GM12874 (cell line): ENCODE measurements around the gene SIN3A.

Experiments
- TF ChIP-seq, protein P1 (sequence below): IDR thresholded peaks from 2 replicates; pipeline ENCODE4 v1.5.1; 2011; ENCODE audit warnings: low read depth, mild to moderate bottlenecking, control low read depth, low read length, moderate library complexity; ENCODE audit not compliant: insufficient read depth

The SIN3A gene

DNA sequence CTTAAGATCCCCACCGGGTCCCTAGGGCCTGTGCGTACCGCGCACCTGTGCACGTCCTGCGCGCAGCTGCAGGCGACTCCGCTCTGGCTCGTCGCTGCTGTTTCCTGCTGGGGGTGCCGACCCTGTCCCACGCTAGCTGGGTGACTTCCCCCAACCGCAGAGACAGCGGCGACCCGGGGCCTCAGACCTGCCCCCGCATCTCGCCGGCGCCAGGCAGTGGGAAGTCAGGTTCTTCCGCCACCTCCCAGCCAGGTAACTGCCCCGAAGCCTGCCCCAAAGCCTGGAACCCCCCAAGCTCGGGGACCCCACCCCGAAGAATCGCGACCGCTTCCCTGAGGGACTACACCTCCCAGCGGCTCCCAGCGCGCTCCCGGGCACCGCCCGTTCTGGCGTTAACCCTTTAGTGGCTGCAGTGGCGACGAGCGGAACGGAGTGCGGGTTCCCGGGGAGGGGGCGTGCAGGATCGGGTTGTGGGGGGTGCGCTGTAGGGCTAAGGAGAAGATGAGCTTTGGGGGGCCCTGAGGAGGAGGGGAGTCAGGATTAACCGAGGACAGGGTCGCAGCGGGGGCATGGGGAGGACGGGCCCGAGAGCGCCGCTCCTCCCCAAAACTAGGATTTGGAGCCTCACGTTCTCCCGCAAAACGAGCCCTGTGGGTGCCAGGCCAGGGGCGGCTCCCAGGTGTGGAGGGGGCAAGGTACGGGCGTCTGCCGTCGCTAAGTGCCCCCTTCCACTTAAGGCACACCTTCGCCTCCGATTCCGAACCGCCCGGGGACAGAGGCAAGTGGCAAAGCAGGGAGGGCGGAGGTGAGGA, 104.1 kb downstream of the SIN3A start:
- TF ChIP-seq, protein P1, sequence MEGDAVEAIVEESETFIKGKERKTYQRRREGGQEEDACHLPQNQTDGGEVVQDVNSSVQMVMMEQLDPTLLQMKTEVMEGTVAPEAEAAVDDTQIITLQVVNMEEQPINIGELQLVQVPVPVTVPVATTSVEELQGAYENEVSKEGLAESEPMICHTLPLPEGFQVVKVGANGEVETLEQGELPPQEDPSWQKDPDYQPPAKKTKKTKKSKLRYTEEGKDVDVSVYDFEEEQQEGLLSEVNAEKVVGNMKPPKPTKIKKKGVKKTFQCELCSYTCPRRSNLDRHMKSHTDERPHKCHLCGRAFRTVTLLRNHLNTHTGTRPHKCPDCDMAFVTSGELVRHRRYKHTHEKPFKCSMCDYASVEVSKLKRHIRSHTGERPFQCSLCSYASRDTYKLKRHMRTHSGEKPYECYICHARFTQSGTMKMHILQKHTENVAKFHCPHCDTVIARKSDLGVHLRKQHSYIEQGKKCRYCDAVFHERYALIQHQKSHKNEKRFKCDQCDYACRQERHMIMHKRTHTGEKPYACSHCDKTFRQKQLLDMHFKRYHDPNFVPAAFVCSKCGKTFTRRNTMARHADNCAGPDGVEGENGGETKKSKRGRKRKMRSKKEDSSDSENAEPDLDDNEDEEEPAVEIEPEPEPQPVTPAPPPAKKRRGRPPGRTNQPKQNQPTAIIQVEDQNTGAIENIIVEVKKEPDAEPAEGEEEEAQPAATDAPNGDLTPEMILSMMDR, result no peak

DNA sequence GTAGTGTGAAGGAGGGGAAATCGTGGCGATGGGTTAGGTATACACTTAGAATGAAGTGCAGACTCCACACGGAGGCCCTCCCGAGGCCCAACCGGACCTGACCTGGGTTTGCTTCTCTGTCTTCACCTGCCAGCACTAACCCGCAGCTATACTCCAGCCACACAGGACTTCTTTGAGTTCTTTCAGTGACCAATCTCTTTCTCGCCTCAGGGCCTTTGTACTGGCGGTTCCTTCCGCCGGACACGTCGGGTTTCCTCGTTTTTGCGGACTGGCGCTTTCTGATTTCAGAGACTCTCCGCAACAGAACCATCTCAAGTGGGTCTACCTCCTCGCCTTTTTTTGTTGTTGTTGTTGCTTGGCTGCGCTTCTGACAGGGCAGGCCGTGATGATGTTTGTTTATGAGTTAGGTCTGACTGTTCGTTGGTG, 104.7 kb downstream of the SIN3A start, which contains the start of gene NEIL1:
TSS of gene NEIL1 (plus strand) at position 244 of the 426 bp plus-strand sequence. CDS start 1,867 bp downstream, outside the sequence.
- TF ChIP-seq, protein P1, result no peak

DNA sequence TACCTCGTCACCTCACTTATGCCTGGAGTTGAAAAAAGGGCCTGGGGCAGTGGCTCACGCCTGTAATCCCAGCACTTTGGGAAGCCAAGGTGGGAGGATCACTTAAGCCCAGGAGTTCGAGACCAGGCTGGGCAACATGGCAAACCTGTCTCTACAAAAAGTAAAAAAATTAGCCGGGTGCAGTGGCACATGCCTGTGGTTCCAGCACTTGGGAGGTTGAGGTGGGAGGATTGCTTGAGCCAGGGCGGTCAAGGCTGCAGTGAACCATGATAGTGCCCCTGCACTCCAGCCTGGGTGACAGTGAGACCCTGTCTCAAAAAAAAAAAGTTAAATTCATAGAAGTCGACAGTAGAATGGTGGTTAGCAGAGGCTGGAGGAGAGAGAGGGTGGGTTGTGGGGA, 109.3 kb downstream of the SIN3A start:
- TF ChIP-seq, protein P1, result no peak

DNA sequence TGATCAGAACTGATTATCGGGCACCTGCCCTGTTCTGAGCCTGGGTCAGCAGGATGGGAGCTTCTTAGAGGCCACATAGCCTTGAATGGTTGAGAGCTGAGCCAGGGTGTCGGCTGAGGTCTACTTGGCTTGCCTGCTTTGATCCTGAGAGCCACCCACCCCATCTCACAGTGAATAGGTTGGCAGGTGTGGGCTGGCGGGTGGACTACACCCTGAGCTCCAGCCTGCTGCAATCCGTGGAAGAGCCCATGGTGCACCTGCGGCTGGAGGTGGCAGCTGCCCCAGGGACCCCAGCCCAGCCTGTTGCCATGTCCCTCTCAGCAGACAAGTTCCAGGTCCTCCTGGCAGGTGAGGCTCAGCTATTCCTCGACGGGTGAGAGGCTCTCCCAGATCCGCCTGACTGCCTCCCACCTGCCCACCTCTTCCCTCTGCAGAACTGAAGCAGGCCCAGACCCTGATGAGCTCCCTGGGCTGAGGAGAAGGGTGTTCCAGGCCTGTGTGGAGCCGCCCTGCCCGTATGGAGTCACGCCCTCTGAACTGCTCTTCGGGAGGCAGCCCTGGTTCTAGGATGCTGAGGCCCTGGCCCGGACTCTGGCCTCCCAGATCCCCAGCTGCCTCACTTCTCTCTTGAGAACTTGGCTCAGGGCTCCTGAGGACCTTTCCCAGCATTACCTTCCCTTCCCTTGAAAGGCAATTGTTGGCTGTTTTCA, 111.8 kb downstream of the SIN3A start:
- TF ChIP-seq, protein P1, result no peak

DNA sequence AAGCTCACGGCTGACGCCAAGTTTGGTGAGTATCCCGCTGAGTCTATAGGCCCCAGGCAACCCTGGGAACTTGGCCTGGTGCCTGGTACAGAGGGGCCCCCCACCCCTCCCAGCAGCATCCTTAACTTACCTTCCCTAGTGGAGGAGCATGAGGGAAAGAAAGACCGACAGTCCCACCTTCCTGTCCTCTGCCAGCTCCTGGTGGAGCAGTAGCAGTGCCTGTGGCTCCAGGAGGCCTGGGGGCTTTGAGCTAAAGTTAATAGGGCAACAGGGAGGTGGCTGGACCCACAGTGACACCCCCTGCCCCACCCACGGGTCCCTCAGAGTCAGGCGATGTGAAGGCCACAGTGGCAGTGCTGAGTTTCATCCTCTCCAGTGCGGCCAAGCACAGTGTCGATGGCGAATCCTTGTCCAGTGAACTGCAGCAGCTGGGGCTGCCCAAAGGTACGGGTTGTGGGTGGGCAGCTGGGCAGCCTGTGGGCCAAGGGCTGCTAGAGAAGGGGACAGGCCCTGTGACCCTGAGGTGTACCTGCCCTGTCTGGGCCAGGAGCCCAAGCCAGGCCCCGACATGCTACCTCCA, 112.7 kb downstream of the SIN3A start:
- TF ChIP-seq, protein P1, result no peak

DNA sequence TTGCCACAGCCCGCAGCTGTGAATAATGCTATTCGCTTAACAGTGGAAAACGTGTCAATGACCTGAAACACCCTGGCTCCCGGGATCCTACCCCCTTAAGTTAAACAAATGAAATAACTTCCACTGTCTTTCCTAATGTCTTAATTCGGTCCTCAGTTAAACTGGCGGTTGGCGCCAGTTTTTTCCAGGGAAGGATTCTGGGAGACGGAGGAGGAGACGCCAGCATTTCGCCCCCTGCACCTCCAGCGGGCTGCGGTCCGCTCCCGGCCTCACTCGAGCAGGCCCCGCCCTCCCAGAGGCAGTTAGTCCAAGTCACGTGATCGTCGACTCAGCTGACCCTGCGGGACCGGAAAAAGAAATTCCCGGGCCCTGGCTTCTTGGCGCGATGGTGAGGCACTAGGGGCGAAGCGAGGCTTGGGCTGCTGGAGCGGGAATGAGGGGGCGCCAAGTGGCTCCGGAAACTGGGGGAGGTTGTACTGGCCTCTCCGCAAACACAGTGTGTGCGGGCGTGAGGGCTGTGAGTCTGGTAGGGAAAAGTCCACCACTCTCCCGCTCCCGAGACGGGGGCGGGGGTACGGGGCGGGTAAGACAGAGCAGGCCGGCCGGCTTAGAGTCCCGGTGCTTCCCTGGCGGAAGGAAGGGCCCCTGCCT, 115.7 kb downstream of the SIN3A start, which contains the start of gene COMMD4:
TSS of gene COMMD4 (plus strand) at position 359 of the 651 bp plus-strand sequence. CDS start at position 386, 27 bp downstream.
- TF ChIP-seq, protein P1, result no peak
